SK-N-SH (cell line): Measurements from ENCODE around the gene MROH7. TPM values are rescaled to one million over a fixed set of nuclear protein-coding genes. Genes with fewer than 3 reads are reported as not detected.
A peak's percentile ranks its signal among the peaks of the same experiment; 100 is the strongest.

ENCODE experiments used
- CTCF ChIA-PET: fragments of 300-600, 350-600 bp; formaldehyde crosslinking; extraction: SDS; loops from one replicate; lab custom pipeline; 2021; lab: Yijun Ruan, JAX
- POLR2A ChIA-PET: fragments of 350-600 bp; sonication (Branson Sonifier 250); formaldehyde crosslinking; extraction: SDS; loops from one replicate; lab custom pipeline; 2020; ENCODE audit warnings: antibody characterized with exemption, inconsistent platforms; lab: Yijun Ruan, JAX
- DNase-seq: peaks from one replicate; pipeline ENCODE4 v3.0.0; 2012
- H2AFZ ChIP-seq: fragments of 200-600 bp; sonication (generic); 2 replicates; pipeline ENCODE4 v1.8.1; 2016; ENCODE audit warnings: antibody characterized with exemption, mild to moderate bottlenecking, low read depth
- H3F3A ChIP-seq: fragments of 200-600 bp; sonication (generic); replicated peaks from 2 replicates; pipeline ENCODE3; 2016; ENCODE audit warnings: antibody characterized with exemption, mild to moderate bottlenecking; ENCODE audit not compliant: insufficient read depth
- H3K27ac ChIP-seq, 2 experiments: fragments of 200-500 bp in 1 of 2; fragments of 200-600 bp in 1 of 2; sonication (Bioruptor generic) in 1 of 2; sonication (generic), shearing (Covaris generic) in 1 of 2; 2 replicates each; pipeline versions ENCODE4 v1.5.1 to v1.6.1; 2014 to 2016; ENCODE audit warnings: low read depth in 2 of 2, inconsistent platforms in 1 of 2, low read length in 1 of 2, mild to moderate bottlenecking in 1 of 2, mixed read lengths in 1 of 2
- H3K27me3 ChIP-seq: fragments of 200-600 bp; sonication (generic), shearing (Covaris generic); 2 replicates; pipeline ENCODE4 v1.6.1; 2016; ENCODE audit warnings: mixed run types; ENCODE audit not compliant: insufficient read depth
- H3K36me3 ChIP-seq, 2 experiments: fragments of 200-500 bp in 1 of 2; fragments of 200-600 bp in 1 of 2; sonication (Bioruptor generic) in 1 of 2; sonication (generic) in 1 of 2; replicated peaks in 1 of 2; 2 replicates each; pipeline versions ENCODE3 to v1.5.1; 2014 to 2016; ENCODE audit warnings: low read length in 1 of 2, mild to moderate bottlenecking in 1 of 2; ENCODE audit not compliant: insufficient read depth in 2 of 2, control insufficient read depth in 1 of 2
- H3K4me1 ChIP-seq, 2 experiments: fragments of 200-500 bp in 1 of 2; fragments of 200-600 bp in 1 of 2; sonication (Bioruptor generic) in 1 of 2; sonication (generic), shearing (Covaris generic) in 1 of 2; 2 replicates each; pipeline versions ENCODE4 v1.5.1 to v1.6.1; 2014 to 2016; ENCODE audit warnings: low read depth in 1 of 2, low read length in 1 of 2, mixed run types in 1 of 2; ENCODE audit not compliant: insufficient read depth in 2 of 2, control insufficient read depth in 1 of 2
- H3K4me2 ChIP-seq: fragments of 200-600 bp; sonication (generic), shearing (Covaris generic); 2 replicates; pipeline ENCODE4 v1.6.1; 2017; ENCODE audit warnings: mixed run types
- H3K4me3 ChIP-seq, 2 experiments: fragments of 200-500 bp in 1 of 2; fragments of 200-600 bp in 1 of 2; sonication (Bioruptor generic) in 1 of 2; sonication (generic), shearing (Covaris generic) in 1 of 2; 2 replicates each; pipeline versions ENCODE4 v1.5.1 to v1.8.1; 2014 to 2016; ENCODE audit warnings: low read depth in 2 of 2, inconsistent platforms in 1 of 2, low read length in 1 of 2, mild to moderate bottlenecking in 1 of 2, mixed read lengths in 1 of 2, moderate library complexity in 1 of 2
- H3K79me2 ChIP-seq: fragments of 200-600 bp; sonication (generic); 2 replicates; pipeline ENCODE4 v1.8.1; 2017; ENCODE audit warnings: mild to moderate bottlenecking; ENCODE audit not compliant: insufficient read depth
- H3K9ac ChIP-seq: fragments of 200-600 bp; sonication (generic); 2 replicates; pipeline ENCODE4 v1.6.1; 2017; ENCODE audit warnings: mixed run types
- H3K9me2 ChIP-seq: fragments of 200-600 bp; sonication (generic); 2 replicates; pipeline ENCODE4 v1.6.1; 2017; ENCODE audit warnings: mixed run types
- H3K9me3 ChIP-seq: fragments of 200-600 bp; sonication (generic); 2 replicates; pipeline ENCODE4 v1.6.1; 2017; ENCODE audit warnings: mixed run types, mild to moderate bottlenecking, moderate library complexity
- H4K20me1 ChIP-seq: fragments of 200-600 bp; sonication (generic); 2 replicates; pipeline ENCODE4 v1.6.1; 2017; ENCODE audit warnings: mild to moderate bottlenecking, mixed run types; ENCODE audit not compliant: insufficient read depth
- EZH2phosphoT487 ChIP-seq: fragments of 200-600 bp; sonication (generic); IDR thresholded peaks from 2 replicates; pipeline ENCODE4 v1.6.1; 2017; ENCODE audit warnings: low read depth, mixed run types, mild to moderate bottlenecking, antibody characterized with exemption, moderate library complexity, borderline replicate concordance
- FOXJ3 ChIP-seq: sonication (generic); formaldehyde crosslinking; IDR thresholded peaks from 2 replicates; pipeline ENCODE4 v1.5.1; 2020; ENCODE audit warnings: mild to moderate bottlenecking, missing genetic modification reagents
- GATA2 ChIP-seq: sonication (generic); formaldehyde crosslinking; IDR thresholded peaks from 2 replicates; pipeline ENCODE4 v1.5.0; 2020; ENCODE audit warnings: mild to moderate bottlenecking, missing genetic modification reagents
- MXI1 ChIP-seq: IDR thresholded peaks from 2 replicates; pipeline ENCODE4 v1.6.1; 2012; ENCODE audit warnings: mild to moderate bottlenecking, low read depth, low read length, improper control_type of control experiment
- RCOR1 ChIP-seq: fragments of 150-350 bp; IDR thresholded peaks from 2 replicates; pipeline ENCODE4 v1.6.1; 2017; ENCODE audit warnings: antibody characterized with exemption, low read length
- RFX5 ChIP-seq: IDR thresholded peaks from 2 replicates; pipeline ENCODE4 v1.6.1; 2012; ENCODE audit warnings: mild to moderate bottlenecking, improper control_type of control experiment, low read length
- RXRA ChIP-seq: IDR thresholded peaks from 2 replicates; pipeline ENCODE4 v1.4.0; 2012; ENCODE audit warnings: low read depth, mild to moderate bottlenecking, borderline replicate concordance
- TAF1 ChIP-seq: IDR thresholded peaks from 2 replicates; pipeline ENCODE4 v1.6.1; 2012; ENCODE audit warnings: low read depth, mild to moderate bottlenecking, low read length, moderate library complexity, borderline replicate concordance
- TCF12 ChIP-seq: IDR thresholded peaks from 2 replicates; pipeline ENCODE4 v1.4.0; 2012
- TEAD4 ChIP-seq: IDR thresholded peaks from 2 replicates; pipeline ENCODE4 v1.4.0; 2012; ENCODE audit warnings: mild to moderate bottlenecking, borderline replicate concordance; ENCODE audit not compliant: insufficient read depth
- YY1 ChIP-seq: IDR thresholded peaks from 2 replicates; pipeline ENCODE4 v1.4.0; 2012; ENCODE audit warnings: low read depth, mild to moderate bottlenecking
- WGBS: methylation state at CpG from one replicate; pipeline ENCODE4 v1.1.6; 2017; ENCODE audit warnings: low lambda C conversion rate; 5-methylcytosine and 5-hydroxymethylcytosine counted together
- polyA plus RNA-seq, 3 experiments: library from polyadenylated mRNA; depleted of rRNA; stranded (reverse); fragments of >200 nt; gene quantifications; 2 replicates each; pipeline ENCODE4 v1.2.3, GENCODE V29; 2012
- TF ChIP-seq, protein P1 (sequence below): fragments of 200-600 bp; sonication (generic); IDR thresholded peaks from 2 replicates; pipeline ENCODE4 v1.6.1; 2017; ENCODE audit warnings: antibody characterized with exemption, mild to moderate bottlenecking, moderate library complexity
- TF ChIP-seq, protein P2 (sequence below): IDR thresholded peaks from 2 replicates; pipeline ENCODE4 v1.4.0; 2012; ENCODE audit warnings: low read depth, borderline replicate concordance
- TF ChIP-seq, protein P3 (sequence below): IDR thresholded peaks from 2 replicates; pipeline ENCODE4; 2012
- TF ChIP-seq, protein P4 (sequence below): fragments of 150-350 bp; IDR thresholded peaks from 2 replicates; pipeline ENCODE4 v1.6.1; 2016; ENCODE audit warnings: mild to moderate bottlenecking, low read depth, low read length

Gene MROH7
- polyA plus RNA-seq, 1 of the 3 experiments (the other 2 are of a cell fraction), result 0.51 TPM

DNA sequence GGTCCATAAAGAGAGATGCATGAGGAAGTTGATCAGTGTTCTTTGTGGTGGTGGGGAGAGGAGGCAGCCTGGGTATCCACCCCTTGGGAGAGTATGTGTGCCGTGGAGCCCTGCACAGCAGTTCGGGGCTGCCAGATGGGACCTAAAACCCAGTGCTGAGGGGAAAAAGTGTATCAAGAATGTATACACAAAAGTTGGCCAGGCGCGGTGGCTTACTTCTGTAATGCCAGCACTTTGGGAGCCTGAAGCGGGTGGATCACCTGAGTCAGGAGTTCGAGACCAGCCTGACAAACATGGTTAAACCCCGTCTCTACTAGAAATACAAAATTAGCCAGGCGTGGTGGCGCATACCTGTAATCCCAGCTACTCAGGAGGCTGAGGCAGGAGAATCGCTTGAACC is 70.0 kb downstream of the MROH7 start:
- Histone ChIP-seq H3K4me3 (no peak overlapping the region), H3K9ac (no peak overlapping the region), H3K79me2 (peaks cover 8% of the 10 kb centered on the region), H2AFZ (no peak overlapping the region), H3K9me2 (no peaks in the 10 kb centered on the region), H3K4me2 (no peak overlapping the region), H3K4me1 (peaks cover 0 to 5% of the 10 kb centered on the region in 2 experiments; a peak in 2 of 4 replicates), H4K20me1 (no peaks in the 10 kb centered on the region), H3K36me3 (no peaks in the 10 kb centered on the region), H3K9me3 (no peaks in the 10 kb centered on the region), H3K27ac (no peak overlapping the region), H3F3A (no peaks in the 10 kb centered on the region), H3K27me3 (no peaks in the 10 kb centered on the region)
- CTCF ChIA-PET, result no interaction called here
- no peak for DNase-seq
- TF ChIP-seq RXRA, result no peak
- TF ChIP-seq RFX5, result no peak
- TF ChIP-seq TEAD4, result no peak
- no peak for TF ChIP-seq GATA2 (CRISPR knock-in tag)
- TF ChIP-seq RCOR1, result no peak
- TF ChIP-seq, protein P1, sequence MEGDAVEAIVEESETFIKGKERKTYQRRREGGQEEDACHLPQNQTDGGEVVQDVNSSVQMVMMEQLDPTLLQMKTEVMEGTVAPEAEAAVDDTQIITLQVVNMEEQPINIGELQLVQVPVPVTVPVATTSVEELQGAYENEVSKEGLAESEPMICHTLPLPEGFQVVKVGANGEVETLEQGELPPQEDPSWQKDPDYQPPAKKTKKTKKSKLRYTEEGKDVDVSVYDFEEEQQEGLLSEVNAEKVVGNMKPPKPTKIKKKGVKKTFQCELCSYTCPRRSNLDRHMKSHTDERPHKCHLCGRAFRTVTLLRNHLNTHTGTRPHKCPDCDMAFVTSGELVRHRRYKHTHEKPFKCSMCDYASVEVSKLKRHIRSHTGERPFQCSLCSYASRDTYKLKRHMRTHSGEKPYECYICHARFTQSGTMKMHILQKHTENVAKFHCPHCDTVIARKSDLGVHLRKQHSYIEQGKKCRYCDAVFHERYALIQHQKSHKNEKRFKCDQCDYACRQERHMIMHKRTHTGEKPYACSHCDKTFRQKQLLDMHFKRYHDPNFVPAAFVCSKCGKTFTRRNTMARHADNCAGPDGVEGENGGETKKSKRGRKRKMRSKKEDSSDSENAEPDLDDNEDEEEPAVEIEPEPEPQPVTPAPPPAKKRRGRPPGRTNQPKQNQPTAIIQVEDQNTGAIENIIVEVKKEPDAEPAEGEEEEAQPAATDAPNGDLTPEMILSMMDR, result no peak
- TF ChIP-seq EZH2phosphoT487, result no peak
- TF ChIP-seq, protein P2, sequence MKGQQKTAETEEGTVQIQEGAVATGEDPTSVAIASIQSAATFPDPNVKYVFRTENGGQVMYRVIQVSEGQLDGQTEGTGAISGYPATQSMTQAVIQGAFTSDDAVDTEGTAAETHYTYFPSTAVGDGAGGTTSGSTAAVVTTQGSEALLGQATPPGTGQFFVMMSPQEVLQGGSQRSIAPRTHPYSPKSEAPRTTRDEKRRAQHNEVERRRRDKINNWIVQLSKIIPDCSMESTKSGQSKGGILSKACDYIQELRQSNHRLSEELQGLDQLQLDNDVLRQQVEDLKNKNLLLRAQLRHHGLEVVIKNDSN, result no peak
- TF ChIP-seq MXI1, result no peak
- POLR2A ChIA-PET, result no interaction called here
- 85% methylated on average over 10 of the region's 10 CpGs for WGBS

DNA sequence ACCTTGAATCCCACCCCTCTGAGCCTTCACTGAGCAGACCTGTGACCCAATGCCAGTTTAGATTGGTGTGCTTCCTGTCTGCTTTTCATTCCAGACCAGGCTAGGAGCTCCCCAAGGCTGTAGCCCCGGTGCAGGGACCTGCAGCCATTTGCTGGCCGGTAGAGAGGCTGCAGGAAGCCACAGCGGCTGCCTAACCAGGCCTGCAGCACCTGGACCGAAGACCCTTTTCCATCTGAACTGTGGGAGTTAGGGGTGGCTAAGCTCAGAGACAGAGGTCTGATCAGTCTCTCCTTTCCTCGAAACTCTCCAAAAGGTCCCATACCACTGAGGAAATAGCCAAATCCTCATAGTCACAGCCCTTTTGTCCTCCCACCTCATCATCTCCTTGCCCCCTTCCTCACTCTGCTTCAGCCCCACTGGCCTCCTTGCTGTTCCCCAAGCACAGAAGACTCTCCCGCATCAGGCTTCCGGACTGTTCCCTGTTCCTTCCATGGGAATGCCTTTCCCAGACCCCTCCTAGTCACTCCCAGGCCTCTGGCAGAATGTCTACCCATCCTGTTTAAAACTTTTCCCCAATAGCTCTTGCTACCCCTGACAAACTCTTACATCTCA is 73.4 kb downstream of the MROH7 start:
- H3F3A ChIP-seq, result no peaks in the 10 kb centered on the region
- WGBS, result 96% methylated on average over 7 of the region's 7 CpGs
- H3K9me2 ChIP-seq, result no peaks in the 10 kb centered on the region
- H3K79me2 ChIP-seq, result peaks cover 41% of the 10 kb centered on the region
- TF ChIP-seq YY1 (no peak), FOXJ3 (CRISPR knock-in tag) (no peak), TAF1 (no peak), TCF12 (no peak)
- TF ChIP-seq, protein P3, sequence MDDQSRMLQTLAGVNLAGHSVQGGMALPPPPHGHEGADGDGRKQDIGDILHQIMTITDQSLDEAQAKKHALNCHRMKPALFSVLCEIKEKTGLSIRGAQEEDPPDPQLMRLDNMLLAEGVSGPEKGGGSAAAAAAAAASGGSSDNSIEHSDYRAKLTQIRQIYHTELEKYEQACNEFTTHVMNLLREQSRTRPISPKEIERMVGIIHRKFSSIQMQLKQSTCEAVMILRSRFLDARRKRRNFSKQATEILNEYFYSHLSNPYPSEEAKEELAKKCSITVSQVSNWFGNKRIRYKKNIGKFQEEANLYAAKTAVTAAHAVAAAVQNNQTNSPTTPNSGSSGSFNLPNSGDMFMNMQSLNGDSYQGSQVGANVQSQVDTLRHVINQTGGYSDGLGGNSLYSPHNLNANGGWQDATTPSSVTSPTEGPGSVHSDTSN, result no peak
- TF ChIP-seq, protein P4, sequence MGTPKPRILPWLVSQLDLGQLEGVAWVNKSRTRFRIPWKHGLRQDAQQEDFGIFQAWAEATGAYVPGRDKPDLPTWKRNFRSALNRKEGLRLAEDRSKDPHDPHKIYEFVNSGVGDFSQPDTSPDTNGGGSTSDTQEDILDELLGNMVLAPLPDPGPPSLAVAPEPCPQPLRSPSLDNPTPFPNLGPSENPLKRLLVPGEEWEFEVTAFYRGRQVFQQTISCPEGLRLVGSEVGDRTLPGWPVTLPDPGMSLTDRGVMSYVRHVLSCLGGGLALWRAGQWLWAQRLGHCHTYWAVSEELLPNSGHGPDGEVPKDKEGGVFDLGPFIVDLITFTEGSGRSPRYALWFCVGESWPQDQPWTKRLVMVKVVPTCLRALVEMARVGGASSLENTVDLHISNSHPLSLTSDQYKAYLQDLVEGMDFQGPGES, result no peak
- H3K9ac ChIP-seq, result peak overlapping the region; percentile 82; the same call in 1 of the 2 replicates
- H3K4me1 ChIP-seq, result peaks cover 0 to 8% of the 10 kb centered on the region in 2 experiments; a peak in 2 of 4 replicates
- ChIA-PET CTCF (interaction anchor here (1.0 to 1.9 kb wide), 4 partner anchors 10 to 226 kb away, joined by 4 to 7 read pairs (median 6); partner anchors contain the start of gene ACOT11), POLR2A (interaction anchor here (1.0 to 1.6 kb wide), 2 partner anchors 18 to 216 kb away, joined by 3 to 5 read pairs; no protein-coding TSS in a partner anchor)
- peak overlapping the region; percentile 96 for H2AFZ ChIP-seq
- no peaks in the 10 kb centered on the region for H4K20me1 ChIP-seq
- H3K27me3 ChIP-seq, result no peaks in the 10 kb centered on the region
- H3K9me3 ChIP-seq, result no peaks in the 10 kb centered on the region
- peak overlapping the region; percentile 40 to 79; a peak in 2 of 4 replicates for H3K27ac ChIP-seq
- peak overlapping the region; percentile 71 to 94; a peak in 3 of 4 replicates for H3K4me3 ChIP-seq
- H3K4me2 ChIP-seq, result peak overlapping the region; percentile 64; the same call in 1 of the 2 replicates
- DNase-seq, result no peak
- peaks cover 16 to 24% of the 10 kb centered on the region in 2 experiments for H3K36me3 ChIP-seq
